Cardiac fibroblast (primary cell): Measurements from ENCODE around the gene DENND2A.
A peak's percentile ranks its signal among the peaks of the same experiment; 100 is the strongest.
"Not testable (repeated sequence)": the region's sequence is repeated elsewhere in the genome, so short reads cannot be mapped to it uniquely, and the experiment has no call there.

Experiments
- DNase-seq, 2 donors: peaks; one replicate each; pipeline versions ENCODE4 v3.0.0 to v3.0.0-alpha.2; 2010; ENCODE audit warnings: low read depth in 2 of 2
- H3K4me3 ChIP-seq, 2 donors: replicated peaks in 1 of 2; 1 replicate in 1 of 2; 2 replicates in 1 of 2; pipeline ENCODE4 v1.5.1; 2011; ENCODE audit warnings: low read depth in 2 of 2, low read length in 2 of 2, mild to moderate bottlenecking in 2 of 2, moderate library complexity in 1 of 2
- TF ChIP-seq, protein P1 (sequence below): IDR thresholded peaks from one replicate; pipeline ENCODE4 v1.5.1; 2011; ENCODE audit warnings: low read depth, mild to moderate bottlenecking, low read length, inconsistent platforms

The DENND2A gene

DNA sequence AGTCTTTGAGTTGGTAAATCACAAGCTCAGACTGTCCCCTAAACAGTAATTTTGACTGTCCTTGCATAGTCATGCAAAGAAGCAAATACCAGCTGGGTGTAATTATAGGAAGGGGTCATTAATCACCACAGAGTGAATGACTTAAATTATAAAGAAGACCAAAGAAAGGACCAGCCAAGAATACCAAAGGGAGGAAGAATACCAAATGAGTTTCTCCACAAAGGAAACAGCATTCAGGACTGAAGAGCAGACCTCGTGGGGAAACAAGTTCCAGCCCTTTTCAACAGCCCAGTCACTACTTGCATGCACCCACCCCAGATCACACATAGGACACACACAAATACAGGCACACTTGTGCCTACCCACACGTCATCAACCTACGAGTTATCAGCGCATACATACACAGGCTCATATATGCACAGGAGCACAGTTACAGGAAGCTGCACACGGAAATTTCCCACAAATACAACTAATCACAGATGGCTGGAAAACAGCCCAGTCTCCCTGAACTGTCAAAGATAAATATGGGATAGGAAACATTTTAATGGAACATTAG lies 77.6 kb downstream of the DENND2A start:
- TF ChIP-seq, protein P1, sequence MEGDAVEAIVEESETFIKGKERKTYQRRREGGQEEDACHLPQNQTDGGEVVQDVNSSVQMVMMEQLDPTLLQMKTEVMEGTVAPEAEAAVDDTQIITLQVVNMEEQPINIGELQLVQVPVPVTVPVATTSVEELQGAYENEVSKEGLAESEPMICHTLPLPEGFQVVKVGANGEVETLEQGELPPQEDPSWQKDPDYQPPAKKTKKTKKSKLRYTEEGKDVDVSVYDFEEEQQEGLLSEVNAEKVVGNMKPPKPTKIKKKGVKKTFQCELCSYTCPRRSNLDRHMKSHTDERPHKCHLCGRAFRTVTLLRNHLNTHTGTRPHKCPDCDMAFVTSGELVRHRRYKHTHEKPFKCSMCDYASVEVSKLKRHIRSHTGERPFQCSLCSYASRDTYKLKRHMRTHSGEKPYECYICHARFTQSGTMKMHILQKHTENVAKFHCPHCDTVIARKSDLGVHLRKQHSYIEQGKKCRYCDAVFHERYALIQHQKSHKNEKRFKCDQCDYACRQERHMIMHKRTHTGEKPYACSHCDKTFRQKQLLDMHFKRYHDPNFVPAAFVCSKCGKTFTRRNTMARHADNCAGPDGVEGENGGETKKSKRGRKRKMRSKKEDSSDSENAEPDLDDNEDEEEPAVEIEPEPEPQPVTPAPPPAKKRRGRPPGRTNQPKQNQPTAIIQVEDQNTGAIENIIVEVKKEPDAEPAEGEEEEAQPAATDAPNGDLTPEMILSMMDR = no peak
- DNase-seq = peak in 1 of 2 donors; percentile 46
- no peak overlapping the region for H3K4me3 ChIP-seq

DNA sequence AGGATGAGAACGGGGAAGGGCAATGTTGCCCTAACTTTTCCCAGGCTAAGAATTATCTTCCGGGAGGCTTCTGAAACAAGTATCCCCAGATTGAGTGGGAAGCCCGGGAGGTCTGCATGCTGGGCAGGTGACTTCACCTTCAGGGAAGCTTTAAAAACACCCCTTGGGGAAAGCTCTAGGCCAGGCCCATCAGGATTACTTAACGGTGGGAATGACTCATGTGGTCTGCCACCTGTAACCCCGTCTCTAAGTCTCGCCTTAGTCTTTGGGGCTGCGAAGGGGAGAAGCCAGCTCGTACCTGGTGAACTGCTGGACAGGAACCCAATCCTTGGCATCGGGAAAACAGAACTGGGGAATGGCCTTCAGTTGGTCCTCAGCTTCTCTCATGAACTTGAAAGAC lies 81.2 kb downstream of the DENND2A start:
- no peak for DNase-seq
- TF ChIP-seq, protein P1 = no peak
- H3K4me3 ChIP-seq = no peak overlapping the region

GRCh38 chr7:140557809-140558518 lies 82.6 kb downstream of the DENND2A start:
- no peak overlapping the region for H3K4me3 ChIP-seq
- TF ChIP-seq, protein P1 = no peak
- DNase-seq = no peak

DNA sequence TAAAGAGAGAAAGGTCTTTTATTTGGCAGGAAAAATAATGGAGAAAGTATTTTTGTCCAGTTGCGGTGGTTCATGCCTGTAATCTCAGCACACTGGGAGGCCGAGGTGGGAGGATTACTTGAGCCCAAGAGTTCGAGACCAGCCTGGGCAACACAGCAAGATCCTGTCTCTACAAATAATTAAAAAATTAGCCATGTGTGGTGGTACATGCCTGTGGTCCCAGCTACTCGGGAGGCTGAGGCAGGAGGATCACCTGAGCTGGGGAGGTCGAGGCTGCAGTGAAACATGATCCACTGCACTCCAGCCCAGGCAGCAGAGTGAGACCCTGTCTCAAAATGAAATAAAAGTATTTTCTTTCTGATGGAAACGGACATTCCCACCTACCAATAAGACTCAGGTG lies 83.5 kb downstream of the DENND2A start:
- TF ChIP-seq, protein P1 = no peak
- H3K4me3 ChIP-seq = no peak overlapping the region
- DNase-seq = no peak

GRCh38 chr7:140553236-140553635 lies 87.4 kb downstream of the DENND2A start:
- DNase-seq, H3K4me3 ChIP-seq: not testable (repeated sequence)

GRCh38 chr7:140552240-140552679 lies 88.4 kb downstream of the DENND2A start:
- H3K4me3 ChIP-seq = no peak overlapping the region
- DNase-seq = no peak

More at GRCh38 chr7:140552240-140552679, 88.4 kb downstream of the DENND2A start:
- TF ChIP-seq, protein P1 = no peak
